Spleen (tissue), 11 donors: Measurements from ENCODE around the gene GPR176. TPM values are rescaled to one million over a fixed set of nuclear protein-coding genes. Genes with fewer than 3 reads are reported as not detected.

Experiments
- DNase-seq: peaks from one replicate; pipeline ENCODE4 v3.0.0-alpha.2; 2020
- H3K27ac ChIP-seq, 8 donors: fragments of 200-600 bp; sonication (generic) in 7 of 8; 1 replicate in 4 of 8; 2 replicates in 4 of 8; pipeline versions ENCODE4 v1.5.0 to v1.8.0; 2016 to 2021; ENCODE audit warnings: inconsistent platforms in 4 of 8, mild to moderate bottlenecking in 4 of 8, moderate library complexity in 1 of 8
- H3K27me3 ChIP-seq, 7 donors: fragments of 200-600 bp; sonication (generic) in 6 of 7; replicated peaks in 1 of 7; 1 replicate in 4 of 7; 2 replicates in 3 of 7; pipeline versions ENCODE4 v1.5.0 to v1.8.0; 2016 to 2021; ENCODE audit warnings: inconsistent platforms in 3 of 7, mild to moderate bottlenecking in 1 of 7
- H3K36me3 ChIP-seq, 6 donors: fragments of 200-600 bp; sonication (generic) in 5 of 6; 1 replicate in 4 of 6; 2 replicates in 2 of 6; pipeline versions ENCODE4 v1.5.0 to v1.8.0; 2016 to 2021; ENCODE audit warnings: inconsistent platforms in 2 of 6
- H3K4me1 ChIP-seq, 6 donors: fragments of 200-600 bp; sonication (generic) in 5 of 6; 1 replicate in 3 of 6; 2 replicates in 3 of 6; pipeline versions ENCODE4 v1.5.0 to v1.8.0; 2016 to 2021; ENCODE audit warnings: inconsistent platforms in 3 of 6
- H3K4me3 ChIP-seq, 8 donors: fragments of 200-600 bp; sonication (generic) in 7 of 8; 1 replicate in 4 of 8; 2 replicates in 4 of 8; pipeline versions ENCODE4 v1.5.0 to v1.8.0; 2016 to 2021; ENCODE audit warnings: inconsistent platforms in 4 of 8, mild to moderate bottlenecking in 4 of 8, moderate library complexity in 2 of 8
- H3K9me3 ChIP-seq, 8 donors: fragments of 200-600 bp; sonication (generic) in 7 of 8; 1 replicate in 4 of 8; 2 replicates in 4 of 8; pipeline versions ENCODE4 v1.5.0 to v1.8.0; 2016 to 2021; ENCODE audit warnings: inconsistent platforms in 4 of 8
- CTCF ChIP-seq, 11 experiments: fragments of 200-600 bp in 7 of 11; fragments of 450-650 bp in 4 of 11; sonication (generic) in 4 of 11; IDR thresholded peaks in 8 of 11; conservative IDR thresholded peaks in 3 of 11; 1 replicate in 7 of 11; 2 replicates in 4 of 11; pipeline versions ENCODE4 v1.4.0 to v1.8.0; 2016 to 2021; ENCODE audit warnings: antibody characterized with exemption in 11 of 11, inconsistent platforms in 4 of 11, mild to moderate bottlenecking in 1 of 11
- POLR2A ChIP-seq, 3 donors: fragments of 450-650 bp; IDR thresholded peaks; one replicate each; pipeline ENCODE4 v1.5.1; 2017; ENCODE audit warnings: antibody characterized with exemption in 3 of 3, mild to moderate bottlenecking in 1 of 3
- POLR2AphosphoS5 ChIP-seq, 3 donors: sonication (generic); formaldehyde crosslinking; IDR thresholded peaks; one replicate each; pipeline ENCODE4 v1.5.1; 2017; ENCODE audit warnings: antibody characterized with exemption in 3 of 3
- WGBS, 5 donors: extraction: QIAGEN DNeasy Blood & Tissue Kit in 3 of 5; methylation state at CpG; one replicate each; pipeline versions ENCODE4 v1.1.5 to v1.1.7; 2013 to 2018; 5-methylcytosine and 5-hydroxymethylcytosine counted together
- intact Hi-C: fragments of 100-400 bp; cut with DNase I; formaldehyde crosslinking; loops from one replicate; pipeline ENCODE4 v1.15.0; 2023; ENCODE audit warnings: low total_unique reads
- polyA plus RNA-seq, 3 donors: library from polyadenylated mRNA; stranded (reverse); fragments of 200-250 nt; gene quantifications; one replicate each; pipeline ENCODE4 v1.2.1, GENCODE V29; 2013
- total RNA-seq, 7 donors: library from RNA; depleted of rRNA in 3 of 7; stranded (reverse); fragments of >200 nt in 3 of 7; fragmentation: NEBNext Ultra II Directional in 4 of 7; extraction: Animal tissue kit (Norgen Biotek cat#: 25700) in 4 of 7; gene quantifications; one replicate each; pipeline versions ENCODE4 v1.1.0 to v1.2.1, GENCODE V29; 2016 to 2021
- donor health status: healthy with polysubstance abuse.
- donor health status: DM: no; HTN: no; CAD: no; lungs with moderate emphysema.
- donor health status: DM: no; HTN: no; CAD: no.
- donor health status: Bipolar disorder and iron deficiency.
- donor health status: healthy.
- donor health status: DM: no; HTN: no; CAD: no.
- donor health status: DM: yes; HTN: yes; CAD: no.

Gene GPR176
- total and polyA plus RNA-seq, 10 donors: 2.7 to 12.8 (median 5.1) TPM

- Histone ChIP-seq H3K4me1 (peaks cover 6 to 45% (median 31%) of the 10 kb centered on the region in 6 donors), H3K36me3 (no peaks in the 10 kb centered on the region), H3K9me3 (no peaks in the 10 kb centered on the region), H3K27ac (peak overlapping the region in 4 of 8 donors; percentile 78 to 91 (median 86)), H3K27me3 (no peaks in the 10 kb centered on the region), H3K4me3 (peak overlapping the region in 3 of 8 donors; percentile 73 to 99 (median 93))
- intact Hi-C loops: loop anchor here (10.0 kb wide), 1 partner anchor 93 kb away; no protein-coding TSS in a partner anchor
- 50 to 86% (median 71%) methylated on average over 4 of the region's 4 CpGs for WGBS, 5 donors
- no peak for DNase-seq
- TF ChIP-seq CTCF (IDR thresholded peaks at IDR 0.05 in 8 of 11, conservative IDR thresholded peaks at IDR 0.05 in 3 of 11): no peak
- no peak for TF ChIP-seq POLR2AphosphoS5 (IDR thresholded peaks at IDR 0.05)
- TF ChIP-seq POLR2A (IDR thresholded peaks at IDR 0.05): no peak
Observed at GRCh38 chr15:39781147-39781966, 138.7 kb downstream of the GPR176 start.

- no peak overlapping the region for H3K4me3 ChIP-seq
- no peak for TF ChIP-seq POLR2A (IDR thresholded peaks at IDR 0.05)
- TF ChIP-seq CTCF (IDR thresholded peaks at IDR 0.05 in 8 of 11, conservative IDR thresholded peaks at IDR 0.05 in 3 of 11): no peak
- no peak for TF ChIP-seq POLR2AphosphoS5 (IDR thresholded peaks at IDR 0.05)
- H3K27ac ChIP-seq: no peak overlapping the region
- WGBS, 5 donors: 54 to 68% (median 58%) methylated on average over 3 of the region's 3 CpGs
- intact Hi-C loops: no loop called here
- H3K27me3 ChIP-seq: no peaks in the 10 kb centered on the region
- no peaks in the 10 kb centered on the region for H3K9me3 ChIP-seq
- peaks cover 0 to 24% (median 8%) of the 10 kb centered on the region in 6 donors for H3K4me1 ChIP-seq
- H3K36me3 ChIP-seq: no peaks in the 10 kb centered on the region
- DNase-seq: no peak
Observed at GRCh38 chr15:39778021-39778420, 142.0 kb downstream of the GPR176 start.

GRCh38 chr15:39777496-39777895 is 142.6 kb downstream of the GPR176 start:
- no peak overlapping the region for H3K4me3 ChIP-seq
- WGBS, 5 donors: 76 to 88% (median 83%) methylated on average over 4 of the region's 4 CpGs
- intact Hi-C loops: no loop called here
- H3K36me3 ChIP-seq: no peaks in the 10 kb centered on the region
- no peaks in the 10 kb centered on the region for H3K27me3 ChIP-seq
- no peak overlapping the region for H3K27ac ChIP-seq
- H3K4me1 ChIP-seq: peaks cover 0 to 21% (median 8%) of the 10 kb centered on the region in 6 donors
- H3K9me3 ChIP-seq: no peaks in the 10 kb centered on the region
- DNase-seq: no peak
- TF ChIP-seq CTCF (IDR thresholded peaks at IDR 0.05 in 8 of 11, conservative IDR thresholded peaks at IDR 0.05 in 3 of 11) (no peak), POLR2AphosphoS5 (IDR thresholded peaks at IDR 0.05) (no peak), POLR2A (IDR thresholded peaks at IDR 0.05) (no peak)

GRCh38 chr15:39776068-39776467 is 144.0 kb downstream of the GPR176 start:
- H3K4me1 ChIP-seq: peaks cover 0 to 12% (median 3%) of the 10 kb centered on the region in 6 donors
- intact Hi-C loops: no loop called here
- no peaks in the 10 kb centered on the region for H3K9me3 ChIP-seq
- no peak for TF ChIP-seq POLR2AphosphoS5 (IDR thresholded peaks at IDR 0.05)
- TF ChIP-seq POLR2A (IDR thresholded peaks at IDR 0.05): no peak
- no peak for TF ChIP-seq CTCF (IDR thresholded peaks at IDR 0.05 in 8 of 11, conservative IDR thresholded peaks at IDR 0.05 in 3 of 11)
- H3K27ac ChIP-seq: no peak overlapping the region
- no peak for DNase-seq
- WGBS, 5 donors: 70 to 91% (median 75%) methylated on average over 3 to 4 of the region's 4 CpGs
- no peaks in the 10 kb centered on the region for H3K36me3 ChIP-seq
- H3K4me3 ChIP-seq: no peak overlapping the region
- H3K27me3 ChIP-seq: no peaks in the 10 kb centered on the region
